Peyer's patch (tissue), 4 donors: Measurements from ENCODE around the gene MEGF8.

Experiments used
- CTCF ChIP-seq, 6 experiments: fragments of 450-650 bp in 4 of 6; fragments of 200-600 bp in 2 of 6; sonication (generic) in 1 of 6; IDR thresholded peaks; one replicate each; pipeline ENCODE4 v1.5.1; 2017 to 2019; ENCODE audit warnings: antibody characterized with exemption in 6 of 6, mild to moderate bottlenecking in 3 of 6, moderate library complexity in 1 of 6
- POLR2A ChIP-seq, 2 donors: fragments of 450-650 bp; IDR thresholded peaks; one replicate each; pipeline ENCODE4 v1.5.1; 2017; ENCODE audit warnings: antibody characterized with exemption in 2 of 2, mild to moderate bottlenecking in 2 of 2, moderate library complexity in 2 of 2

GRCh38 chr19:42288881-42289555, 36.4 kb upstream of the MEGF8 start:
- TF ChIP-seq POLR2A (IDR thresholded peaks at IDR 0.05), result no peak
- TF ChIP-seq CTCF (IDR thresholded peaks at IDR 0.05), result no peak
